A549 (cell line): ENCODE data around the gene MARCOL. TPM values are rescaled to one million over a fixed set of nuclear protein-coding genes. Genes with fewer than 3 reads are reported as not detected.

ENCODE experiments used
- ATAC-seq, 2 experiments: fragments of 200-7000 bp in 1 of 2; fragments of >200 bp in 1 of 2; cut with Nextera tagmentation in 1 of 2; cut with Tn5 transposase in 1 of 2; 3 replicates each; pipeline versions ENCODE4 v1.8.0 to v1.9.1; 2018 to 2020; ENCODE audit warnings: mild to moderate bottlenecking in 1 of 2, moderate library complexity in 1 of 2
- CTCF ChIA-PET: fragments of 300-600 bp; sonication (Branson Sonifier 250); formaldehyde crosslinking; extraction: SDS; loops from one replicate; lab custom pipeline; 2021; ENCODE audit warnings: antibody characterized with exemption, inconsistent platforms; lab: Yijun Ruan, JAX
- POLR2A ChIA-PET: fragments of 350-600 bp; formaldehyde crosslinking; extraction: SDS; loops from one replicate; lab custom pipeline; 2021; ENCODE audit warnings: antibody characterized with exemption, inconsistent platforms; lab: Yijun Ruan, JAX
- DNase-seq, 2 experiments: peaks; one replicate each; pipeline versions ENCODE4 v3.0.0 to v3.0.0-alpha.2; 2011 to 2016; ENCODE audit warnings: low read depth in 1 of 2, low spot score in 1 of 2
- FAIRE-seq: peaks from 2 replicates; lab custom pipeline; 2011; peaks lifted over from hg19 to GRCh38; lab: Jason Lieb, UNC
- H3K27ac ChIP-seq, 2 experiments: fragments of >200 bp; sonication (Bioruptor Twin); formaldehyde crosslinking; 3 replicates each; pipeline ENCODE4 v1.5.1; 2016 to 2017
- H3K4me1 ChIP-seq: fragments of >200 bp; sonication (Bioruptor Twin); formaldehyde crosslinking; 3 replicates; pipeline ENCODE4 v1.6.1; 2016
- H3K4me2 ChIP-seq: fragments of >200 bp; sonication (Bioruptor Twin); formaldehyde crosslinking; 3 replicates; pipeline ENCODE4 v1.6.1; 2016
- H3K4me3 ChIP-seq: fragments of >200 bp; sonication (Bioruptor Twin); formaldehyde crosslinking; 3 replicates; pipeline ENCODE4 v1.5.1; 2016
- H3K9me3 ChIP-seq: fragments of >200 bp; sonication (Bioruptor Twin); formaldehyde crosslinking; 3 replicates; pipeline ENCODE4 v1.6.1; 2016
- CBX2 ChIP-seq: fragments of 200-600 bp; sonication (generic); IDR thresholded peaks from 2 replicates; pipeline ENCODE4 v1.6.1; 2016; ENCODE audit warnings: low read depth, mild to moderate bottlenecking, borderline replicate concordance
- CHD2 ChIP-seq: fragments of 150-350 bp; IDR thresholded peaks from 2 replicates; pipeline ENCODE4 v1.6.1; 2014; ENCODE audit warnings: low read length; ENCODE audit not compliant: partially characterized antibody
- CTCF ChIP-seq: fragments of >200 bp; sonication (Bioruptor Twin); formaldehyde crosslinking; IDR thresholded peaks from 3 replicates; pipeline ENCODE4 v1.5.1; 2016
- EP300 ChIP-seq, 2 experiments: fragments of >200 bp; sonication (Bioruptor Twin); formaldehyde crosslinking; IDR thresholded peaks; 2 replicates in 1 of 2; 3 replicates in 1 of 2; pipeline ENCODE4 v1.6.1; 2016 to 2017
- ESRRA ChIP-seq: fragments of 150-350 bp; IDR thresholded peaks from 2 replicates; pipeline ENCODE4 v1.6.1; 2014; ENCODE audit warnings: mild to moderate bottlenecking, low read length, borderline replicate concordance
- HOXB13 ChIP-seq: fragments of 250-450 bp; sonication (Bioruptor Pico); IDR thresholded peaks from 2 replicates; pipeline ENCODE4 v1.5.0; 2020; ENCODE audit warnings: low read depth, mild to moderate bottlenecking, moderate library complexity
- MYC ChIP-seq: IDR thresholded peaks from 2 replicates; pipeline ENCODE4 v1.6.1; 2012; ENCODE audit warnings: mild to moderate bottlenecking, inconsistent platforms, low read length, improper control_type of control experiment, borderline replicate concordance
- NPAS2 ChIP-seq: fragments of 250-450 bp; sonication (Bioruptor Pico); IDR thresholded peaks from 2 replicates; pipeline ENCODE4 v1.8.0; 2022; ENCODE audit warnings: mild to moderate bottlenecking, moderate library complexity, borderline replicate concordance
- POLR2AphosphoS2 ChIP-seq: conservative IDR thresholded peaks from 2 replicates; pipeline ENCODE4 v1.6.1; 2012; ENCODE audit warnings: low read length, improper control_type of control experiment, inconsistent platforms
- RARB ChIP-seq: fragments of 250-450 bp; sonication (Bioruptor Pico); IDR thresholded peaks from 2 replicates; pipeline ENCODE4 v1.8.0; 2021; ENCODE audit warnings: mild to moderate bottlenecking, moderate library complexity
- RFX5 ChIP-seq: fragments of 450-650 bp; IDR thresholded peaks from 2 replicates; pipeline ENCODE4 v1.7.1; 2014; ENCODE audit warnings: antibody characterized with exemption, mild to moderate bottlenecking, moderate library complexity
- RNF2 ChIP-seq: fragments of 200-600 bp; sonication (generic); IDR thresholded peaks from 2 replicates; pipeline ENCODE4 v1.6.1; 2016; ENCODE audit warnings: low read depth, mild to moderate bottlenecking, antibody characterized with exemption, moderate library complexity, borderline replicate concordance
- TFCP2L1 ChIP-seq: fragments of 250-450 bp; sonication (Bioruptor Pico); IDR thresholded peaks from 2 replicates; pipeline ENCODE4 v1.5.0; 2021; ENCODE audit warnings: mild to moderate bottlenecking
- WGBS: methylation state at CpG from one replicate; pipeline ENCODE4 v1.1.6; 2017; ENCODE audit errors: missing lambda C conversion rate; 5-methylcytosine and 5-hydroxymethylcytosine counted together
- polyA minus RNA-seq: library from RNA; depleted of rRNA, polyadenylated mRNA; stranded (reverse); fragments of >200 nt; gene quantifications from 2 replicates; pipeline ENCODE4 v1.2.3, GENCODE V29; 2011; rRNA and poly(A)+ RNA removed
- polyA plus RNA-seq, 4 experiments: library from polyadenylated mRNA; depleted of rRNA in 3 of 4; stranded (reverse); fragments of >200 nt; fragmentation: RNase III in 1 of 4; extraction: RNeasy Plus Mini Kit Qiagen cat#74134 plus additional on column Dnase treatment in 1 of 4; gene quantifications; 2 replicates in 3 of 4; 3 replicates in 1 of 4; pipeline ENCODE4 v1.2.3, GENCODE V29; 2011 to 2017
- TF ChIP-seq, protein P1 (sequence below): fragments of >200 bp; sonication (Bioruptor Twin); formaldehyde crosslinking; IDR thresholded peaks from 3 replicates; pipeline ENCODE4 v1.6.1; 2016
- TF ChIP-seq, protein P2 (sequence below): fragments of 250-450 bp; sonication (Bioruptor Pico); IDR thresholded peaks from 2 replicates; pipeline ENCODE4 v1.5.0; 2021; ENCODE audit warnings: mild to moderate bottlenecking, moderate library complexity, borderline replicate concordance
- TF ChIP-seq, protein P3 (sequence below): IDR thresholded peaks from 2 replicates; pipeline ENCODE4 v1.6.1; 2012

Gene MARCOL
- 0.13 and 0.20 TPM in 2 replicates for polyA plus RNA-seq (2011; rRNA removed)
- 0.06 TPM in 1 of 2 replicates, not detected in the other for polyA plus RNA-seq (2012; cell fraction: cytosol; rRNA removed)
- 0.08 and 0.10 TPM in 2 replicates for polyA plus RNA-seq (2012; cell fraction: nucleus; rRNA removed)
- polyA plus RNA-seq (2017; fragmentation: RNase III; extraction: RNeasy Plus Mini Kit Qiagen cat#74134 plus additional on column Dnase treatment): 0.06 to 0.14 TPM (median 0.11 TPM) in 3 replicates
- polyA minus RNA-seq: 0.21 TPM in 1 of 2 replicates, not detected in the other

GRCh38 chr5:148238418-148238794, at the start of gene MARCOL:
Gene MARCOL (plus strand): TSS chr5:148238525. CDS start chr5:148238598, 73 bp downstream.
- ChIA-PET CTCF (no interaction called here), POLR2A (no interaction called here)
- no peak within 1 kb of the TSS for H3K4me2 ChIP-seq
- DNase-seq (no peak), FAIRE-seq (no peak), ATAC-seq (no peak)
- H3K27ac ChIP-seq: no peak within 1 kb of the TSS
- H3K4me1 ChIP-seq: no peaks in the 10 kb centered on the region
- H3K9me3 ChIP-seq: no peaks in the 10 kb centered on the region
- 2% methylated on average over 2 of the region's 2 CpGs for WGBS
- H3K4me3 ChIP-seq: no peak within 1 kb of the TSS
- TF ChIP-seq TFCP2L1 (CRISPR knock-in tag) (no peak), HOXB13 (CRISPR knock-in tag) (no peak), ESRRA (no peak), MYC (no peak), CBX2 (no peak), CHD2 (no peak)
- TF ChIP-seq, protein P1, sequence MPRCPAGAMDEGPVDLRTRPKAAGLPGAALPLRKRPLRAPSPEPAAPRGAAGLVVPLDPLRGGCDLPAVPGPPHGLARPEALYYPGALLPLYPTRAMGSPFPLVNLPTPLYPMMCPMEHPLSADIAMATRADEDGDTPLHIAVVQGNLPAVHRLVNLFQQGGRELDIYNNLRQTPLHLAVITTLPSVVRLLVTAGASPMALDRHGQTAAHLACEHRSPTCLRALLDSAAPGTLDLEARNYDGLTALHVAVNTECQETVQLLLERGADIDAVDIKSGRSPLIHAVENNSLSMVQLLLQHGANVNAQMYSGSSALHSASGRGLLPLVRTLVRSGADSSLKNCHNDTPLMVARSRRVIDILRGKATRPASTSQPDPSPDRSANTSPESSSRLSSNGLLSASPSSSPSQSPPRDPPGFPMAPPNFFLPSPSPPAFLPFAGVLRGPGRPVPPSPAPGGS: no peak

- Histone ChIP-seq H3K9me3 (no peaks in the 10 kb centered on the region), H3K4me1 (no peaks in the 10 kb centered on the region), H3K27ac (no peak overlapping the region), H3K4me2 (no peak overlapping the region), H3K4me3 (no peak overlapping the region)
- POLR2A ChIA-PET: no interaction called here
- FAIRE-seq (no peak), ATAC-seq (no peak), DNase-seq (no peak)
- 0% methylated on average over 1 of the region's 1 CpG for WGBS
- no peak for TF ChIP-seq EP300 (IDR thresholded peaks at IDR 0.05)
- no peak for TF ChIP-seq POLR2AphosphoS2
- no peak for TF ChIP-seq RFX5
- TF ChIP-seq, protein P2, sequence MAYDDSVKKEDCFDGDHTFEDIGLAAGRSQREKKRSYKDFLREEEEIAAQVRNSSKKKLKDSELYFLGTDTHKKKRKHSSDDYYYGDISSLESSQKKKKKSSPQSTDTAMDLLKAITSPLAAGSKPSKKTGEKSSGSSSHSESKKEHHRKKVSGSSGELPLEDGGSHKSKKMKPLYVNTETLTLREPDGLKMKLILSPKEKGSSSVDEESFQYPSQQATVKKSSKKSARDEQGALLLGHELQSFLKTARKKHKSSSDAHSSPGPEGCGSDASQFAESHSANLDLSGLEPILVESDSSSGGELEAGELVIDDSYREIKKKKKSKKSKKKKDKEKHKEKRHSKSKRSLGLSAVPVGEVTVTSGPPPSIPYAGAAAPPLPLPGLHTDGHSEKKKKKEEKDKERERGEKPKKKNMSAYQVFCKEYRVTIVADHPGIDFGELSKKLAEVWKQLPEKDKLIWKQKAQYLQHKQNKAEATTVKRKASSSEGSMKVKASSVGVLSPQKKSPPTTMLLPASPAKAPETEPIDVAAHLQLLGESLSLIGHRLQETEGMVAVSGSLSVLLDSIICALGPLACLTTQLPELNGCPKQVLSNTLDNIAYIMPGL (CRISPR knock-in tag): no peak
- TF ChIP-seq RARB (CRISPR knock-in tag): no peak
- TF ChIP-seq NPAS2 (CRISPR knock-in tag): no peak
- TF ChIP-seq, protein P3, sequence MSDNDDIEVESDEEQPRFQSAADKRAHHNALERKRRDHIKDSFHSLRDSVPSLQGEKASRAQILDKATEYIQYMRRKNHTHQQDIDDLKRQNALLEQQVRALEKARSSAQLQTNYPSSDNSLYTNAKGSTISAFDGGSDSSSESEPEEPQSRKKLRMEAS: no peak
- no peak for TF ChIP-seq HOXB13 (CRISPR knock-in tag)
- CTCF ChIA-PET: no interaction called here
Measured at GRCh38 chr5:148191010-148191409, 47.3 kb upstream of the MARCOL start.

DNA sequence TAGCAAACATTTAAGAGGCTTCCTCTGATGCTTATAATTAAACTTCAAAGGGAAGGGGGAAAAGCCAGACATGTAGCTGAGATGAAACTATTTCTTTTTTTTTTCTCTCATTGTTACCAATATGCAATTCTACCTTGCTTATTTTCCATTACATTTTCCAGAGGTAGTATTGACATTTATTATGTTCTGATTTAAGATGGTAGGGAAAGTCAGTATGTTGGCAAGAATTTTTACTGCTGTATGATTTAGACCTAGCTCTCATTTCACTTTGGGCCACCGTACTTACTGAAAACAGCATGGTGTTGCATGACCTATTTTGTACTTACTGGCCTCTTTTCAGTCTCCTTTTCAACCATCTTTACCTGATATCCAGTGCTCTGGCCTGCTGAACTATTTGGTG, 45.1 kb upstream of the MARCOL start:
- Histone ChIP-seq H3K27ac (no peak overlapping the region), H3K4me3 (no peak overlapping the region), H3K9me3 (no peaks in the 10 kb centered on the region), H3K4me2 (no peak overlapping the region), H3K4me1 (no peaks in the 10 kb centered on the region)
- DNase-seq (no peak), FAIRE-seq (no peak), ATAC-seq (no peak)
- POLR2A ChIA-PET: no interaction called here
- WGBS: 61% methylated on average over 1 of the region's 1 CpG
- TF ChIP-seq, protein P3: no peak
- TF ChIP-seq CTCF: no peak
- TF ChIP-seq RNF2: no peak
- CTCF ChIA-PET: interaction anchor here (0.8 to 2.3 kb wide), 3 partner anchors 14 to 23 kb away, joined by 3 to 6 read pairs (median 3); no protein-coding TSS in a partner anchor
